Stimulated activated CD8-positive, alpha-beta memory T cell treated with anti-CD3 and anti-CD28 coated beads, Interleukin-2, amount 100 ng/mL, for 1 hour (primary cell): ENCODE measurements around the gene BLOC1S2.
"Not testable (repeated sequence)": the region's sequence is repeated elsewhere in the genome, so short reads cannot be mapped to it uniquely, and the experiment has no call there.

Experiments
- DNase-seq, 2 donors: peaks; one replicate each; pipeline ENCODE4 v3.0.0-alpha.2; 2020; ENCODE audit warnings: low read depth in 2 of 2

The BLOC1S2 gene

DNA sequence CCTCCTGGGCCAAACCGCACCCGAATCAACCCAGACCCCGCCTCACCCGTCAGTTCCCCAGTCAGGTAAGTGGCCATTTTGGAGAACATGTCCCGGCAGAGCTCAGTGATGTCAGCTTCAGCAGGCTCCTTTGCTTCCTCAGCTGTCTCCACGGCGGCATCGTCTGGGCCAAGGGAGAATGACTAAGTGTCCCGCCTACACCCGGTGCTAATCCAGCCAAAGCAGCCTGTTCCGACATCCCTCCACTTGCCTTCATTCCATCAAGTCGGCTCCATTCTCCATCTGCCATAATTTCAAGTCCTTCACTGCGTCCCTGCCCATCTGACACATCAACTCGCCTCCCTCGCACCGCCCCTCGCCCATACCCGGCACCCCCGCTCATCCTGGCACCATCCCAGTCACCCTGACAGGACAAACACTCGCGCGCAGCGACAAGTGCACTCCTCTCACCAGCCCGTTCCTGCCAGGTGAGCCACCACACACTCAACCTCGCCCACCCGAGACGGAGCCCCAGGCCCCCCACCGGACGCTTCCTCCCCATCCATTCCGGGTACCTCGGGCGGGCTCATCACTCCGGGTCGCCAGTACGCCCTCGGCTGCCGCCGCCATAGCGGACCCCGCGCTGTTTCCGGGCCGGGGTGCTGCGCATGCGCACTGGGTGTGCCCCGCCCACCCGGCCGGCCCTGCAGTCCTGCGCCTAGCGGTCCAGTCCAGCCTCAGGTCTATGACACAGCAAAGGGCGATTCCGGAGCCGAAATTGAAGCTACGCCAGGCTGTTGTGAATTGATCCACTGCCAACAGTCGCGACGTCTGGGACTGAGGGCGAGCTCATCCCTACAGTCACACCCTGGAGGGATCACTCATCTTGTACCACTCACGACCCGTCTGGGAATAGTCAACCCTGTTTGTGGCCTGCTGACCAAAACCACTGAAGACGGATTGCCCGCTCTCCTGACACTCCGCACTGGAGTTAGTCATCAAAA, at the start of gene BLOC1S2:
Gene BLOC1S2, minus strand, starts transcription at position 630 of the 983 bp plus-strand sequence. Its CDS starts 21 bp downstream, at position 609.
- DNase-seq = peak; percentile 74

DNA sequence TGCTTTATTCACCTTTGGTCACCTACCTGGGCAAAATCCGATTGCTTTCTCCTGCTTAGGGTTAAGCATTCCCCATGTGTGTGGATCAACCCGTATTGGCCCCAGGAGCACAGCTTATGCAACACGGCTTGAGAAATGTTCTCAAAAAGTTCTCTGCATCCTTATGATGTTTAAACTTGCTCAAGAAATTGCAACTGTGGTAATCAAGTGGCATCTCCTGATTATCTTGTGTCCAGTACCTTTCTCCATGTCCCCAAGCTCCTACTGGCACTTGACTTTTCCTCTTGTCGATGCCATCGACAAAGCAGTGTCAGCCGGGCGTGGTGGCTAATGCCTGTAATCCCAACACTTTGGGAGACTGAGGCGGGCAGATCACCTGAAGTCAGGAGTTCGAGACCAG, 48.3 kb upstream of the BLOC1S2 start:
- no peak for DNase-seq

- DNase-seq = no peak
Observed at GRCh38 chr10:100333661-100334440, 47.4 kb upstream of the BLOC1S2 start.

DNA sequence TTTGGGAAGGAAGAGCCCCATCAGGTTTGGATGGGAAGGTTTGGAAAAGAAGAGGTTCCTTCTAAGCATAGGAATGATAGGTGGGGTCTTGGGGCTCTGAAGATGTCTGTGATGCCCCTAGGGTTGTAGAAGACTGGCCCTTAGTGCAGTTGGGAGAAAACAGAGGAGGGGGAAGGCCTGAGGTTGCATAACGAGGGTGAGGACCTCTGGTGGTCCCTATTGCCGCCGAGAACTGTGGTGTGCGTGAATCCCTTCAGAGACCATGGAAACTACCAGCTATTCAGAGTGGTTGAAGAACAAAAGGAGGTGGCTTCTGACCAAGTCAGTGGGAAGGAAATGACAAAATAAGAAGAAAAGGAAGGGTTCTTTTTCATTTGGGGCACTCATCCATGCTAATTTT, 46.6 kb upstream of the BLOC1S2 start:
- DNase-seq = no peak

DNA sequence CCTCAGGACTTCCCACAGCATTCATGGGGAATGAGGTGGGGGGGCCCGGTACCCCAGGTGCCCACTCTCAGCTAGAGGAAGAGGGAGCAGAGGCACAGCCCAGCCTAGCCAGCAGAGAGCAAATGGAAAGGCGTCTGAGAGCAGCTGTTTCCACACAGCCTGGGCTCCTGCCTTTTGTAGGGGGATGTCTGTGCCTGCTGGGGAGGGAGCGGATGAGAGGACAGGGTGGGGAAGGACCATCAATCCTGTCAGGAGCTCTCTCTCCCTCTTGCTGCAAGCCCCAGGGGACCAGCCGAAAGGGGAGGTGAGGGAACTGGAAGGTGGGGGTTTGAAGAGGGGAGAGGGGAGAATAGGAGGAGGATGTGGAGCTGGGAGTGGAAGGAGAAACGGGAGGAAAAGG, 43.6 kb upstream of the BLOC1S2 start, which contains the start of gene PKD2L1:
Gene PKD2L1, minus strand, starts transcription at position 150 of the 400 bp plus-strand sequence. Its CDS starts 125 bp downstream, at position 25.
- DNase-seq = no peak

DNA sequence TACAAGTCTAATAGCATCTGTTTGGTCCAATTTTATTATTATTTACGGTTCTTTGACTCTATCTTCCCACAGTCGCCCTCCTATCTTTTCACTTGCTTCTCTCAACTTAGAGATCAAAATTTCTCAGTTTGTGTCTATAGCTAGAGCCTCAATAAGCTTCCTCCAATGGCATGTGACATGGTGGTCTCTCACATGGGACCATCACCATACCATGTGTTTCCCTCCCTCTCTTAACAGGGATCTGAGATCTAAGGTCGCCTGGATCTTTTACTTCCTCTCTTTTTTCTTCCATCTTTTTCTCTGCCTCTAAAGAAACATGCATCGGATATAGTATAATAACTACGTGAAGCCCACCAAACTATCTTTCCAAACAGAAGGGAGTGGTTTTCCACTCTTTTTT, 41.7 kb upstream of the BLOC1S2 start:
- no peak for DNase-seq

DNA sequence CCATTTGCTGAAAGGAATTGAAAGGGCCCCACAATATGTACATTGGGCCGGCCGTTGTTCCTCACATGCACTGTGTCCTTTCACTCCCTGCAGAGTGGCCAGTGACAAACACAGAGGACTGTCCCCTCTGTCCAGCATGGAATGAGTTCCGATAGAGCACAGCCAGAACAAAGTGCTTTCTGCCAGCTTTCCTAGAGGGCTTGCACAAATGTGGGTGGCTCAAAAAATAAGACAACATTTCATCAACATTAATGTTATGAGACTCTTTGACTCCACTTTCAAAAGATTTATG, 41.2 kb upstream of the BLOC1S2 start:
- no peak for DNase-seq

- no peak for DNase-seq
Observed at GRCh38 chr10:100327007-100327717, 40.7 kb upstream of the BLOC1S2 start.

DNA sequence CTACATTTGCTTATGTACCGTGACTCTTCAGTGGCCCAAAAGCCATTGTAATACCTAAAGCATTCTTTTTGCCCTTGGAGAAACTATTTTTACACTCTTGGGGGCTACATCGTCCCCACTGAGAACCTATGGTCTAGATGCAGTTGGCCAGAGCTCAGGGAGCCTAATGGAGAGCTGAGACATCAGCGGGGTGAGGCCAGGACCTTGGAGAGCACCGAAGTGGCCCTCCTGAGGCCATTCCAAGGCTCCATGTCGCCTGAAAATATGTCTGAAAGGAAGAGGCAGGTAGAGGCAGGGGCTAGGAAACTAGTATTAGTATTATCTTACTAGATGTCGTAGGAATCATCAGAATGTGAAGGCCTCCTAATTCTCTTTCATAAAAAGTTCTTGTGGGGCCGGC, 38.7 kb upstream of the BLOC1S2 start:
- DNase-seq = no peak

- no peak for DNase-seq
Observed at GRCh38 chr10:100319707-100320402, 33.4 kb upstream of the BLOC1S2 start.

- DNase-seq = no peak
Observed at GRCh38 chr10:100318207-100318606, 31.7 kb upstream of the BLOC1S2 start.

- DNase-seq = no peak
Observed at GRCh38 chr10:100315615-100316014, 29.1 kb upstream of the BLOC1S2 start.

GRCh38 chr10:100311298-100311697, 24.8 kb upstream of the BLOC1S2 start:
- DNase-seq = no peak

- DNase-seq = no peak
Observed at GRCh38 chr10:100307684-100308083, 21.2 kb upstream of the BLOC1S2 start.

GRCh38 chr10:100306861-100307260, 20.4 kb upstream of the BLOC1S2 start:
- DNase-seq = no peak

DNA sequence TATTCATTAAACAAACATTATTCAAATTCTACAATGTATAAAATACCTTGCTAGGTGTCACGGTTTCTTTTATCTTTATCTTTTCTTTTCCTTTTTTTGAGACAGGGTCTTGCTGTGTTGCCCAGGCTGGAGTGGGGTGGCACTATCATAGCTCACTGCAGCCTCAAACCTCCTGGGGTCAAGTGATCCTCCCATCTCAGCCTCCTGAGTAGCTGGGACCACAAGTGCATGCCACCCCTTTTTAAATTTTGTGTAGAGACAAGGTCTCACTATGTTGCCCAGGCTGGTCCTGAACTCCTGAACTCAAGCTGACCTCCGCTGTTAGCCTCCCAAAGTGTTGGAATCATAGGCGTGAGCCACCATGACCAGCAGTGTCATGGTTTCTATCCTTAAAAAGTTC, 17.9 kb upstream of the BLOC1S2 start:
- DNase-seq = no peak

- DNase-seq = no peak
Observed at GRCh38 chr10:100303724-100304319, 17.3 kb upstream of the BLOC1S2 start.

DNA sequence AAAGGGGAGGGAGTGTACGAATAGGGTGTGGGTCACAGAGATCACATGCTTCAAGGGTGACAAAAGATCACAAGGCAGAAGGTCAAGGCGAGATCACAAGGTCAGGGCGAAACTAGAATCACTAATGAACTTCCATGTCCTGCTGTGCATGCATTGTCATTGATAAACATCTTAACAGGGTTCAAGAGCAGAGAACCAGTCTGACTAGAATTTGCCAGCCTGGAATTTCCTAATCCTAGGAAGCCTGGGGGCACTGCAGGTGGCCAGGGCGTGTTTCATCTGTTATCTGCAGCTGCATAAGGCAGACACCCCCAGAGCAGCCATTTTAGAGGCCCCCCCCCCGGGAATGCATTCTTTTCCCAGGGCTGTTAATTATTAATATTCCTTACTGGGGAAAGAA, 14.6 kb upstream of the BLOC1S2 start:
- not testable (repeated sequence) for DNase-seq

DNA sequence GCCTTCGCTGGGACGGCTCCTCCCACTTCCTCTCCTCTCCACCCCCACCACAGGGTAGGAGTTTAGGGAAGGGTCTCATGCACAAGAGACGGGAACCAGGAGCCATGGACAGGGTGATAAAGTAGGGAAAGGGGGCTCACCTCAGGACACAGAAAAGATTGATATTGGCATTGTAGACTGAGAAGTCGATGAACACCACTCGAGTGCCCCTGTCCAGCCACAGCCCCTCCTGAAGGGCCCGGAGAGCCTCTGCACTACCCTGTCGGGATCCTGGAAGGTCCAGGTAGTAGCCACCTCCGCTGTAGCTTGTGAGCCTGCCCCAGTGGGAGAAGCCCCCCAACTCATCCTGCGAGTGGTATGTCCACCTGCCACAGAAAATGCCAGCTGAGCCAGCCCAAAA, 10.8 kb upstream of the BLOC1S2 start:
- no peak for DNase-seq

- DNase-seq = no peak
Observed at GRCh38 chr10:100293066-100293465, 6.6 kb upstream of the BLOC1S2 start.

GRCh38 chr10:100292300-100292699, 5.8 kb upstream of the BLOC1S2 start:
- not testable (repeated sequence) for DNase-seq
